ENCODE measurements around the gene IKZF1. TPM values are rescaled to one million over a fixed set of nuclear protein-coding genes. Genes with fewer than 3 reads are reported as not detected.

IKZF1 gene
- polyA plus RNA-seq, 1 experiment = not detected

DNA sequence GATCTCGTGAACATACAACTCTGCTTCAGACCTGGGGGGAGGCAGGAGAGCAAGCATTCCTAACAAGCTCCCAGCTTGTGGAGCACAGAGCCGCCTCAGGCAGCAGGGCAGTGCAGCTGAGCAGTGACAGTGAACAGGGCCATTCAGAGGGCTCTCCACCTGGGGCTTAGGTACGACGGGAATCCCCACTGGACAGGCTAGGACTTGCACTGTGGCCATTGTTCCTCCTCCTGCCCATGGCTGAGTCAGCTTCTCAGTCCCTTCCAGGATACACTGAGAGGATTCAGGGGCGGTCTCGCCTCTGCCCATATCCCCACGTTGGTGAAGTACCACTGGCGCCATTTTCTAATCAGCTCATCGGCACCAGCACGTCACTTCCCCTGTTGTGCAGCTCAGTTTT is 74.6 kb downstream of the IKZF1 start:
- POLR2A ChIA-PET = no interaction called here
- Histone ChIP-seq H3K4me3 (ENCODE audit: low read depth, low read length) (no peak overlapping the region), H3K36me3 (ENCODE audit: control insufficient read depth, insufficient read depth, low read length) (no peaks in the 10 kb centered on the region), H3K27me3 (ENCODE audit: control insufficient read depth, insufficient read depth, low read length) (0 out of 2 replicates have a peak, but pooled peaks cover 2% of the 10 kb centered on the region)
- no peak for DNase-seq (ENCODE audit: low read depth)
- CTCF ChIA-PET = no interaction called here
- TF ChIP-seq, protein P1, sequence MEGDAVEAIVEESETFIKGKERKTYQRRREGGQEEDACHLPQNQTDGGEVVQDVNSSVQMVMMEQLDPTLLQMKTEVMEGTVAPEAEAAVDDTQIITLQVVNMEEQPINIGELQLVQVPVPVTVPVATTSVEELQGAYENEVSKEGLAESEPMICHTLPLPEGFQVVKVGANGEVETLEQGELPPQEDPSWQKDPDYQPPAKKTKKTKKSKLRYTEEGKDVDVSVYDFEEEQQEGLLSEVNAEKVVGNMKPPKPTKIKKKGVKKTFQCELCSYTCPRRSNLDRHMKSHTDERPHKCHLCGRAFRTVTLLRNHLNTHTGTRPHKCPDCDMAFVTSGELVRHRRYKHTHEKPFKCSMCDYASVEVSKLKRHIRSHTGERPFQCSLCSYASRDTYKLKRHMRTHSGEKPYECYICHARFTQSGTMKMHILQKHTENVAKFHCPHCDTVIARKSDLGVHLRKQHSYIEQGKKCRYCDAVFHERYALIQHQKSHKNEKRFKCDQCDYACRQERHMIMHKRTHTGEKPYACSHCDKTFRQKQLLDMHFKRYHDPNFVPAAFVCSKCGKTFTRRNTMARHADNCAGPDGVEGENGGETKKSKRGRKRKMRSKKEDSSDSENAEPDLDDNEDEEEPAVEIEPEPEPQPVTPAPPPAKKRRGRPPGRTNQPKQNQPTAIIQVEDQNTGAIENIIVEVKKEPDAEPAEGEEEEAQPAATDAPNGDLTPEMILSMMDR (IDR thresholded peaks at IDR 0.05; ENCODE audit: insufficient read depth, low read depth, low read length) = no peak

DNA sequence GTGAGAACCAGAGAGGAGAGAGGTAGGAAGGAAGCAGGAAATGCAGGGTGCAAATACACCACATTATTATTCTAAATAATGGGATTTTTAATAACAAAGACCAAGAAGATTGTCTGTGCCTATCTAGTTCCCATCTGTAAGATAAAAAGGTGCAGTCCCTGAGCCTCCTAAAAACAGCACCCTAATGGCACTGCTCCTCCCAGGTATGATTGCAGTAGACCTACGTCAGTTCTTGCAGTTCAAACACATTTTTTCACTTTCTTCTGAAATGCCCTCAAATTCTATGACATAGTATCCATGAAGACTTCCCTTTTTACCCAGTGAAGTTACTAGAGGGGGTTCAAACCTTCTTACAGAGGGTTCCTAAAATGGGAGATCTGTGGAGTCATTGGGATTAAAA is 75.0 kb downstream of the IKZF1 start:
- no peak for DNase-seq (ENCODE audit: low read depth)
- ChIA-PET POLR2A (no interaction called here), CTCF (no interaction called here)

DNA sequence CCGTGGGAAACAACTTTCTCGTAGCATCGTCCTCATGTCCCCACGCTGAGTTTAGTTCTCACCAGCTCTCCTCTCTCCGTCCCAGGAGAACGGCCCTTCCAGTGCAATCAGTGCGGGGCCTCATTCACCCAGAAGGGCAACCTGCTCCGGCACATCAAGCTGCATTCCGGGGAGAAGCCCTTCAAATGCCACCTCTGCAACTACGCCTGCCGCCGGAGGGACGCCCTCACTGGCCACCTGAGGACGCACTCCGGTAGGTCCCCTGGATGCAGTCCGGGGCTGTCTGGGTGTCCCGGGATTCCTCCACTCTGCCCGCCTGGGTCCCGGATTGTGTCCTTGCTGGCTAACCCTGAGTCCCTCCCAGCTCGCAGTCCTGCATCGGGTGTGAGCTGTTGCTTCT is 77.9 kb downstream of the IKZF1 start:
- H3K36me3 ChIP-seq (ENCODE audit: control insufficient read depth, insufficient read depth, low read length) = no peaks in the 10 kb centered on the region
- H3K4me3 ChIP-seq (ENCODE audit: low read depth, low read length) = no peak overlapping the region
- 0 out of 2 replicates have a peak, but pooled peaks cover 2% of the 10 kb centered on the region for H3K27me3 ChIP-seq (ENCODE audit: control insufficient read depth, insufficient read depth, low read length)
- ChIA-PET CTCF (interaction anchor here (1.5 kb wide), 1 partner anchor 18 kb away, joined by 3 read pairs; no protein-coding TSS in a partner anchor), POLR2A (no interaction called here)
- TF ChIP-seq, protein P1 (IDR thresholded peaks at IDR 0.05; ENCODE audit: insufficient read depth, low read depth, low read length) = no peak
- DNase-seq (ENCODE audit: low read depth) = no peak

More for the DNA sequence above, 75.0 kb downstream of the IKZF1 start:
- Histone ChIP-seq H3K4me3 (ENCODE audit: low read depth, low read length) (no peak overlapping the region), H3K27me3 (ENCODE audit: control insufficient read depth, insufficient read depth, low read length) (0 out of 2 replicates have a peak, but pooled peaks cover 2% of the 10 kb centered on the region), H3K36me3 (ENCODE audit: control insufficient read depth, insufficient read depth, low read length) (no peaks in the 10 kb centered on the region)
- TF ChIP-seq, protein P1 (IDR thresholded peaks at IDR 0.05; ENCODE audit: insufficient read depth, low read depth, low read length) = no peak

DNA sequence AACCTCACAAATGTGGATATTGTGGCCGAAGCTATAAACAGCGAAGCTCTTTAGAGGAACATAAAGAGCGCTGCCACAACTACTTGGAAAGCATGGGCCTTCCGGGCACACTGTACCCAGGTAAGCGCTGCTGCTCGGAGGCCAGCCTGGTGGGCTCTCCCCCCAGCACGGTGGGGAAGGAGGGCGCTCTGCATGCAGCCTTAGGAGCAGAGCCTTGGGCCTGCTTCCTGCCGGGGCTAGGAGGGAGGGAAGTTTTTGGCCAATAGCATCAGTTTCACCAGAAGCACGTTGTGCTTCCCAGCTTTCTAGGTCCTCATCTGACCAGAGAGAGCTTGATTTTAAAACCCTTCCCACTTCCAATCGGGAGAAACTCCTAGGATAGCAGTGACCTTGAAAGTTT is 82.8 kb downstream of the IKZF1 start:
- H3K4me3 ChIP-seq (ENCODE audit: low read depth, low read length) = no peak overlapping the region
- ChIA-PET CTCF (interaction anchor here (1.3 kb wide), 1 partner anchor 32 kb away, joined by 4 read pairs; no protein-coding TSS in a partner anchor), POLR2A (no interaction called here)
- no peaks in the 10 kb centered on the region for H3K27me3 ChIP-seq (ENCODE audit: control insufficient read depth, insufficient read depth, low read length)
- no peaks in the 10 kb centered on the region for H3K36me3 ChIP-seq (ENCODE audit: control insufficient read depth, insufficient read depth, low read length)
- DNase-seq (ENCODE audit: low read depth) = no peak
- TF ChIP-seq, protein P1 (IDR thresholded peaks at IDR 0.05; ENCODE audit: insufficient read depth, low read depth, low read length) = no peak

DNA sequence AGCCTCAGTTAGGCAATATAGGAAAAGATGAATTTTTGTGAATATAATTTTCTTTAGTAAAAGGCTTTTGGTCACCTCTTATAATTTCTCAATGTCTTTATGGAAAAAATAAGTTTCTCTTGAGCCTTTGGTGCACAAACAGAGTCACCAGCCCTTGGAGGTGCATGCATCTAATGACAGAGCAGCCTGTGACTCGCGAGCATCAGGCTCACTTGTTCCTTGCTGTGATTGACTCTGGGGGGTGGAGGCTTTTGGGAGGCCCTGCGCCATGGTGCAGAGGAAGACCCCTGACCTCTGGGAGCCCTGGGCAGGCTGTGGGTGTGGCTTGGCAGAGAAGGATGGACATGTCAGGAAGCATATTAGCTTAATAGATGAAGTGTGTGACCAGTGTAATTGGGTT is 85.4 kb downstream of the IKZF1 start:
- POLR2A ChIA-PET = no interaction called here
- H3K27me3 ChIP-seq (ENCODE audit: control insufficient read depth, insufficient read depth, low read length) = no peaks in the 10 kb centered on the region; the same call in 1 of the 2 replicates
- no peaks in the 10 kb centered on the region for H3K36me3 ChIP-seq (ENCODE audit: control insufficient read depth, insufficient read depth, low read length)
- DNase-seq (ENCODE audit: low read depth) = no peak
- TF ChIP-seq, protein P1 (IDR thresholded peaks at IDR 0.05; ENCODE audit: insufficient read depth, low read depth, low read length) = no peak
- H3K4me3 ChIP-seq (ENCODE audit: low read depth, low read length) = no peak overlapping the region
- CTCF ChIA-PET = no interaction called here
